ENCODE measurements around the gene TDRD7. TPM values are rescaled to one million over a fixed set of nuclear protein-coding genes. Genes with fewer than 3 reads are reported as not detected.
A peak's percentile ranks its signal among the peaks of the same experiment; 100 is the strongest.

TDRD7 gene
- total and polyA plus RNA-seq, 2 of the 8 experiments (the other 6 are each of a cell fraction or from before 2014, with no cell fraction given): 1.2 to 2.3 TPM

GRCh38 chr9:97387504-97387886 lies 24.4 kb upstream of the TDRD7 start:
- Histone ChIP-seq H3K4me3 (ENCODE audit: extremely low read depth in 1 of 4, insufficient read depth in 2 of 4, low read depth in 3 of 4, low read length in 4 of 4) (no peak overlapping the region; a peak in 1 of 8 replicates), H2AFZ (ENCODE audit: low read length) (no peak overlapping the region), H3K14ac (ENCODE audit: insufficient read length) (no peak overlapping the region), H3K27me3 (replicated peaks in 1 of 4; ENCODE audit: control insufficient read depth in 3 of 4, extremely low read depth in 1 of 4, insufficient read depth in 3 of 4, low read length in 3 of 4) (no peaks in the 10 kb centered on the region; a peak in 1 of 7 replicates), H2BK20ac (ENCODE audit: low read length) (no peak overlapping the region), H3K18ac (ENCODE audit: extremely low read depth, low read length) (no peak overlapping the region), H4K5ac (ENCODE audit: insufficient read length, low read depth, low read length) (no peak overlapping the region), H2BK5ac (ENCODE audit: low read depth, low read length) (peak overlapping the region; percentile 52; the same call in 1 of the 2 replicates), H3K9ac (replicated peaks in 1 of 4; ENCODE audit: extremely low read depth in 1 of 4, low read depth in 3 of 4, low read length in 3 of 4) (no peak overlapping the region), H3K27ac (ENCODE audit: low read depth, low read length) (no peak overlapping the region), H3K79me2 (ENCODE audit: control insufficient read depth in 1 of 2, insufficient read depth in 2 of 2, low read length in 2 of 2) (no peaks in the 10 kb centered on the region), H4K91ac (replicated peaks; ENCODE audit: insufficient read length, low read length) (no peak overlapping the region), H3K4me1 (replicated peaks in 1 of 4; ENCODE audit: control insufficient read depth in 3 of 4, insufficient read depth in 4 of 4, low read length in 3 of 4) (peaks cover 0 to 19% (median 9%) of the 10 kb centered on the region in 4 experiments; a peak in 6 of 7 replicates), H3K4ac (replicated peaks; ENCODE audit: insufficient read length, low read depth, low read length) (no peak overlapping the region), H2BK120ac (replicated peaks; ENCODE audit: low read depth, low read length) (no peak overlapping the region), H3K23me2 (ENCODE audit: low read depth, low read length) (no peaks in the 10 kb centered on the region), H3K79me1 (ENCODE audit: low read depth, low read length) (no peaks in the 10 kb centered on the region), H3K9me3 (ENCODE audit: insufficient read depth in 2 of 2, low read depth in 1 of 2, low read length in 1 of 2) (peaks cover 0 to 2% of the 10 kb centered on the region in 2 experiments; a peak in 1 of 4 replicates), H2BK12ac (ENCODE audit: low read depth, low read length) (no peak overlapping the region; the same call in 1 of the 2 replicates), H2BK15ac (ENCODE audit: low read length) (no peak overlapping the region), H3K4me2 (ENCODE audit: insufficient read depth in 1 of 2, low read depth in 2 of 2, low read length in 2 of 2) (peak overlapping the region in 1 of 2 experiments; percentile 42; a peak in 1 of 4 replicates), H3K36me3 (ENCODE audit: control insufficient read depth in 2 of 4, insufficient read depth in 4 of 4, low read length in 3 of 4) (no peaks in the 10 kb centered on the region), H3K56ac (replicated peaks; ENCODE audit: insufficient read length, low read depth, low read length) (no peak overlapping the region), H4K20me1 (replicated peaks in 1 of 2; ENCODE audit: control insufficient read depth in 1 of 2, insufficient read depth in 2 of 2, low read length in 2 of 2) (no peaks in the 10 kb centered on the region), H2AK5ac (ENCODE audit: low read depth, low read length) (no peak overlapping the region), H4K8ac (ENCODE audit: extremely low read depth, insufficient read depth, low read length) (no peak overlapping the region; the same call in 1 of the 2 replicates), H3K23ac (ENCODE audit: insufficient read length) (no peak overlapping the region)
- 89% methylated on average over 11 of the region's 13 CpGs; no CpG with 5 or more reads in 1 of the 2 experiments for WGBS, 2 experiments (ENCODE audit: extremely low coverage in 1 of 2, insufficient coverage in 1 of 2, insufficient read length in 1 of 2, insufficient replicate concordance in 2 of 2, low coverage in 1 of 2, low lambda C conversion rate in 2 of 2, missing lambda C conversion rate in 1 of 2)
- POLR2A ChIA-PET (ENCODE audit: partially characterized antibody): interaction anchor here (0.5 to 1.6 kb wide), 6 partner anchors 8 to 226 kb away, joined by 3 to 7 read pairs (median 4); no protein-coding TSS in a partner anchor
- TF ChIP-seq BACH1 (IDR thresholded peaks at IDR 0.05; ENCODE audit: low read length) (no peak), BCL11A (IDR thresholded peaks at IDR 0.05; ENCODE audit: low read depth in 2 of 2, low read length in 2 of 2) (no peak), POLR2AphosphoS5 (IDR thresholded peaks at IDR 0.05; ENCODE audit: low read depth, low read length) (no peak), MAX (IDR thresholded peaks at IDR 0.05) (no peak), TCF12 (IDR thresholded peaks at IDR 0.05; ENCODE audit: low read depth, low read length) (no peak), CHD1 (IDR thresholded peaks at IDR 0.05; ENCODE audit: low read depth, low read length) (no peak), ATF3 (IDR thresholded peaks at IDR 0.05; ENCODE audit: insufficient read depth, low read depth, low read length) (no peak), ASH2L (IDR thresholded peaks at IDR 0.05; ENCODE audit: low read length) (no peak), SAP30 (IDR thresholded peaks at IDR 0.05; ENCODE audit: insufficient read depth, insufficient replicate concordance, low read length) (no peak)
- CTCF ChIA-PET (ENCODE audit: partially characterized antibody): interaction anchor here (0.6 to 9.2 kb wide), 25 partner anchors 12 to 600 kb away, joined by 3 to 140 read pairs (median 4); no protein-coding TSS in a partner anchor
- no peak for FAIRE-seq
- no peak for DNase-seq (ENCODE audit: low read depth in 1 of 2, low spot score in 2 of 2)

Data from H1 (cell line).